GM12878 (cell line): ENCODE measurements around the gene PRCC. TPM values are rescaled to one million over a fixed set of nuclear protein-coding genes. Genes with fewer than 3 reads are reported as not detected.

Experiments used
- ATAC-seq: fragments of 200-7000 bp; cut with Tn5 transposase; 3 replicates; pipeline ENCODE4 v1.9.1; 2020; ENCODE audit warnings: mild to moderate bottlenecking, moderate library complexity
- BruUV-seq: library from RNA; stranded (reverse); fragments of 400-500 nt; replicated peaks from 2 replicates; lab custom pipeline; 2021; lab: Mats Ljungman, UMichigan
- CTCF ChIA-PET: fragments of 300-600 bp; sonication (Branson Sonifier 250); formaldehyde crosslinking; extraction: SDS; loops from one replicate; lab custom pipeline; 2021; ENCODE audit warnings: inconsistent platforms; lab: Yijun Ruan, JAX
- POLR2A ChIA-PET: fragments of 350-600 bp; formaldehyde crosslinking; extraction: SDS; loops from one replicate; lab custom pipeline; 2021; ENCODE audit warnings: inconsistent platforms; lab: Charles Lee
- RAD21 ChIA-PET: fragments of 300-600 bp; sonication (Branson Sonifier 250); formaldehyde crosslinking; loops from one replicate; lab custom pipeline; 2023; ENCODE audit warnings: antibody characterized with exemption; ENCODE audit not compliant: unreplicated experiment; lab: Charles Lee
- SMC1A ChIA-PET: fragments of 300-600 bp; sonication (Branson Sonifier 250); formaldehyde crosslinking; loops from one replicate; lab custom pipeline; 2023; ENCODE audit not compliant: unreplicated experiment, uncharacterized antibody; lab: Charles Lee
- DNase-seq: peaks from one replicate; pipeline ENCODE4 v3.0.0-alpha.2; 2011; ENCODE audit warnings: low read depth, low spot score
- FAIRE-seq: peaks from 3 replicates; lab custom pipeline; 2011; peaks lifted over from hg19 to GRCh38; lab: Jason Lieb, UNC
- H2AFZ ChIP-seq: 2 replicates; pipeline ENCODE4 v1.6.0; 2011; ENCODE audit warnings: low read depth, low read length, control low read depth; ENCODE audit not compliant: control insufficient read depth
- H3K27ac ChIP-seq: 2 replicates; pipeline ENCODE4 v1.5.1; 2011; ENCODE audit warnings: control low read depth; ENCODE audit not compliant: control insufficient read depth, insufficient read depth
- H3K27me3 ChIP-seq, 2 experiments: replicated peaks in 1 of 2; 2 replicates each; pipeline versions ENCODE4 v1.6.0 to v1.6.1; 2011; ENCODE audit warnings: low read length in 1 of 2; ENCODE audit not compliant: control insufficient read depth in 2 of 2, insufficient read depth in 2 of 2
- H3K36me3 ChIP-seq, 2 experiments: 2 replicates each; pipeline ENCODE4 v1.5.1; 2011; ENCODE audit warnings: low read length in 1 of 2; ENCODE audit not compliant: control insufficient read depth in 2 of 2, insufficient read depth in 2 of 2
- H3K4me1 ChIP-seq: 2 replicates; pipeline ENCODE4 v1.6.1; 2011; ENCODE audit warnings: mild to moderate bottlenecking, low read length, moderate library complexity, mixed read lengths; ENCODE audit not compliant: control insufficient read depth, insufficient read depth
- H3K4me2 ChIP-seq: 2 replicates; pipeline ENCODE4 v1.6.0; 2011; ENCODE audit warnings: control low read depth; ENCODE audit not compliant: control insufficient read depth, insufficient read depth
- H3K4me3 ChIP-seq: fragments of 200-600 bp; sonication (generic); 2 replicates; pipeline ENCODE4 v1.5.1; 2016
- H3K79me2 ChIP-seq: 2 replicates; pipeline ENCODE4 v1.6.0; 2011; ENCODE audit warnings: low read length; ENCODE audit not compliant: control insufficient read depth, insufficient read depth
- H3K9ac ChIP-seq: 2 replicates; pipeline ENCODE4 v1.8.0; 2011; ENCODE audit warnings: low read length, control low read depth, mixed read lengths; ENCODE audit not compliant: control insufficient read depth, insufficient read depth
- H3K9me3 ChIP-seq: replicated peaks from 3 replicates; pipeline ENCODE4 v1.5.1; 2011; ENCODE audit warnings: mild to moderate bottlenecking, low read length; ENCODE audit not compliant: control insufficient read depth, insufficient read depth
- H4K20me1 ChIP-seq: 2 replicates; pipeline ENCODE4 v1.6.0; 2011; ENCODE audit not compliant: control insufficient read depth, insufficient read depth
- CEBPB ChIP-seq, 2 experiments: fragments of 150-350 bp in 1 of 2; IDR thresholded peaks; 2 replicates each; pipeline ENCODE4 v1.6.1; 2012 to 2014; ENCODE audit warnings: low read depth in 2 of 2, low read length in 2 of 2, borderline replicate concordance in 1 of 2, inconsistent platforms in 1 of 2
- CREB1 ChIP-seq: IDR thresholded peaks from 2 replicates; pipeline ENCODE4 v1.6.1; 2012; ENCODE audit warnings: low read depth, mild to moderate bottlenecking, inconsistent platforms
- GATAD2B ChIP-seq: fragments of 450-650 bp; conservative IDR thresholded peaks from 2 replicates; pipeline ENCODE4 v1.6.1; 2017; ENCODE audit warnings: low read depth, mild to moderate bottlenecking, moderate library complexity
- IRF4 ChIP-seq: IDR thresholded peaks from 2 replicates; pipeline ENCODE4 v1.6.1; 2011; ENCODE audit warnings: low read depth, low read length
- NFXL1 ChIP-seq: fragments of 450-650 bp; IDR thresholded peaks from 2 replicates; pipeline ENCODE4 v1.6.1; 2017; ENCODE audit warnings: antibody characterized with exemption, mild to moderate bottlenecking, borderline replicate concordance
- TCF3 ChIP-seq: IDR thresholded peaks from 2 replicates; pipeline ENCODE4 v1.6.1; 2012; ENCODE audit warnings: low read depth, mild to moderate bottlenecking, low read length, borderline replicate concordance; ENCODE audit not compliant: insufficient read depth
- WGBS: methylation state at CpG from one replicate; pipeline ENCODE4 v1.1.6; 2016; ENCODE audit warnings: low lambda C conversion rate; ENCODE audit not compliant: insufficient replicate concordance, insufficient coverage; ENCODE audit errors: missing lambda C conversion rate; 5-methylcytosine and 5-hydroxymethylcytosine counted together
- in situ Hi-C: fragments of 300-500 bp; cut with MboI; formaldehyde crosslinking; loops from 9 replicates; pipeline ENCODE4 v1.14.3; 2018; ENCODE audit warnings: mixed read lengths
- intact Hi-C: fragments of 100-400 bp; cut with micrococcal nuclease; formaldehyde crosslinking; loops from one replicate; pipeline ENCODE4 v1.14.2; 2022; ENCODE audit not compliant: unreplicated experiment
- polyA plus RNA-seq, 11 experiments: library from polyadenylated mRNA; depleted of rRNA in 4 of 11; unstranded in 6 of 11; stranded (reverse) in 5 of 11; fragments of >200 nt; fragmentation: Nextera tagmentation in 4 of 11; fragmentation: Illumina TruSeq in 1 of 11; extraction: Ambion mirVana in 4 of 11; extraction: Trizol in 1 of 11; gene quantifications; 1 replicate in 1 of 11; 2 replicates in 10 of 11; pipeline versions ENCODE4 v1.2.1 to v1.2.3, GENCODE V29; 2011 to 2016; ENCODE audit warnings: inconsistent platforms in 2 of 11, missing spikeins in 2 of 11, low read depth in 1 of 11
- total RNA-seq, 4 experiments: library from RNA; depleted of rRNA in 3 of 4; stranded (reverse); fragments of >200 nt in 3 of 4; fragmentation: Illumina TruSeq in 1 of 4; extraction: Trizol in 1 of 4; gene quantifications; 2 replicates each; pipeline versions ENCODE4 v1.2.1 to v1.2.3, GENCODE V29; 2013 to 2021

The PRCC gene
- total and polyA plus RNA-seq, 10 of the 15 experiments (the other 5 are each of a cell fraction or from before 2014, with no cell fraction given), result 23.8 to 132 (median 63.1) TPM

- H3K79me2 ChIP-seq, result no peaks in the 10 kb centered on the region
- H3K4me3 ChIP-seq, result no peak overlapping the region
- no peaks in the 10 kb centered on the region for H3K9me3 ChIP-seq
- POLR2A ChIA-PET, result interaction anchor here (1.4 to 1.6 kb wide), 2 partner anchors 10 to 26 kb away, joined by 4 to 5 read pairs; partner anchors contain the start of gene SH2D2A
- intact Hi-C loops, result no loop called here
- ATAC-seq (no peak; the same call in 1 of the 3 replicates), DNase-seq (no peak), FAIRE-seq (no peak)
- H3K4me1 ChIP-seq, result peaks cover 18% of the 10 kb centered on the region
- in situ Hi-C loops, result no loop called here
- BruUV-seq, result no TSS peak
- H3K36me3 ChIP-seq, result no peaks in the 10 kb centered on the region; a peak in 2 of 4 replicates
- no peak overlapping the region for H3K9ac ChIP-seq
- H2AFZ ChIP-seq, result no peak overlapping the region
- no peak overlapping the region for H3K4me2 ChIP-seq
- CTCF ChIA-PET, result interaction anchor here (1.3 to 8.5 kb wide), 5 partner anchors 10 to 81 kb away, joined by 3 to 60 read pairs (median 15); partner anchors contain the start of gene INSRR
- H3K27me3 ChIP-seq, result no peaks in the 10 kb centered on the region
- SMC1A ChIA-PET, result interaction anchor here (1.1 to 3.0 kb wide), 7 partner anchors 9 to 80 kb away, joined by 3 to 15 read pairs (median 5); partner anchors contain the start of gene NTRK1
- TF ChIP-seq NFXL1 (no peak), GATAD2B (no peak), CREB1 (no peak), CEBPB (IDR thresholded peaks at IDR 0.05; ENCODE audit: borderline replicate concordance in 1 of 2, low read depth in 2 of 2, low read length in 2 of 2) (no peak), TCF3 (no peak), IRF4 (no peak)
- RAD21 ChIA-PET, result interaction anchor here (1.3 to 4.4 kb wide), 4 partner anchors 9 to 80 kb away, joined by 3 to 22 read pairs (median 8); partner anchors contain the start of gene NTRK1
- WGBS, result 95% methylated on average over 6 of the region's 7 CpGs
- no peak overlapping the region for H3K27ac ChIP-seq
- no peaks in the 10 kb centered on the region for H4K20me1 ChIP-seq
Observed at GRCh38 chr1:156806512-156807440, 39.4 kb downstream of the PRCC start.
